Uterus (tissue), 4 donors: ENCODE data around the gene DMRT3. TPM values are rescaled to one million over a fixed set of nuclear protein-coding genes. Genes with fewer than 3 reads are reported as not detected.

ENCODE experiments used
- DNase-seq, 2 donors: peaks; one replicate each; pipeline ENCODE4 v3.0.0-alpha.2; 2019 to 2020
- H3K27ac ChIP-seq, 2 donors: fragments of 200-600 bp; sonication (generic); 1 replicate in 1 of 2; 2 replicates in 1 of 2; pipeline ENCODE4 v1.5.1; 2016 to 2018
- H3K27me3 ChIP-seq, 2 donors: fragments of 200-600 bp; sonication (generic); one replicate each; pipeline ENCODE4 v1.5.1; 2018 to 2019; ENCODE audit warnings: control low read depth in 1 of 2
- H3K36me3 ChIP-seq, 2 donors: fragments of 200-600 bp; sonication (generic); one replicate each; pipeline ENCODE4 v1.5.1; 2019; ENCODE audit warnings: control low read depth in 1 of 2
- H3K4me1 ChIP-seq, 2 donors: fragments of 200-600 bp; sonication (generic); one replicate each; pipeline ENCODE4 v1.5.1; 2018 to 2019; ENCODE audit warnings: control low read depth in 1 of 2
- H3K4me3 ChIP-seq, 2 donors: fragments of 200-600 bp; sonication (generic); 1 replicate in 1 of 2; 2 replicates in 1 of 2; pipeline ENCODE4 v1.5.1; 2018 to 2019; ENCODE audit warnings: mild to moderate bottlenecking in 1 of 2
- H3K9me3 ChIP-seq, 2 donors: fragments of 200-600 bp; sonication (generic); one replicate each; pipeline ENCODE4 v1.5.1; 2019; ENCODE audit warnings: control low read depth in 1 of 2
- POLR2A ChIP-seq, 2 donors: fragments of 450-650 bp; IDR thresholded peaks; one replicate each; pipeline ENCODE4 v1.6.1; 2016; ENCODE audit warnings: antibody characterized with exemption in 2 of 2, mild to moderate bottlenecking in 1 of 2, moderate library complexity in 1 of 2
- intact Hi-C: fragments of 100-400 bp; cut with DNase I; formaldehyde crosslinking; loops from one replicate; pipeline ENCODE4 v1.15.1; 2023; ENCODE audit warnings: low total_unique reads
- total RNA-seq, 4 donors: library from RNA; depleted of rRNA in 3 of 4; stranded (reverse); fragments of >200 nt in 3 of 4; gene quantifications; one replicate each; pipeline versions ENCODE4 v1.1.0 to v1.2.4, GENCODE V29; 2014 to 2023
- TF ChIP-seq, protein P1 (sequence below), 4 experiments: fragments of 200-600 bp in 2 of 4; fragments of 450-650 bp in 2 of 4; sonication (generic) in 2 of 4; IDR thresholded peaks; one replicate each; pipeline ENCODE4 v1.5.1; 2016 to 2019; ENCODE audit warnings: antibody characterized with exemption in 4 of 4, mild to moderate bottlenecking in 2 of 4, moderate library complexity in 1 of 4
- donor health status: DM: yes; HTN: yes; CAD: no.

The DMRT3 gene
- total RNA-seq, 4 donors from 2014 or later = under 0.01 to 9.1 (median 0.18) TPM; not detected in 1

DNA sequence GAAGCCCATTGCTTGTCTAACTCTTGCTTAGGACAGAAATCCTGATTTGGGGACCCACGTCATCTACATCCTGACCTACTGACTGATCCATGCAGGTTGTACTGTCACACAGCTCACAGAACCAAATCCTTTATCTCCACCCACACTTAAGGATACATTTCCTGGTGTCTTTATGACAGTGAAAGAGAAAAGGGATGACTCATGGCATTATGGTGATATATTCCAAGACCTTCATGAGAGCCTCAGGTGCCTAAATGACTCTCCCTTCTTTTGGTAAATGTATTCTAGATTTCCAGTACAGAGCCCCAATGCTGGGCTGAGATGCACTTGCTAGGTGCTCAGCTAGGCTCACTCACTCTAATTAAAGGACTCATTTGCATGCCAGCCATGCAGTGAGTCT is 47.7 kb downstream of the DMRT3 start:
- H3K4me3 ChIP-seq = no peak overlapping the region
- intact Hi-C loops = no loop called here
- no peak overlapping the region for H3K27ac ChIP-seq
- no peaks in the 10 kb centered on the region for H3K27me3 ChIP-seq
- H3K9me3 ChIP-seq = no peaks in the 10 kb centered on the region
- no peak for DNase-seq
- TF ChIP-seq, protein P1, sequence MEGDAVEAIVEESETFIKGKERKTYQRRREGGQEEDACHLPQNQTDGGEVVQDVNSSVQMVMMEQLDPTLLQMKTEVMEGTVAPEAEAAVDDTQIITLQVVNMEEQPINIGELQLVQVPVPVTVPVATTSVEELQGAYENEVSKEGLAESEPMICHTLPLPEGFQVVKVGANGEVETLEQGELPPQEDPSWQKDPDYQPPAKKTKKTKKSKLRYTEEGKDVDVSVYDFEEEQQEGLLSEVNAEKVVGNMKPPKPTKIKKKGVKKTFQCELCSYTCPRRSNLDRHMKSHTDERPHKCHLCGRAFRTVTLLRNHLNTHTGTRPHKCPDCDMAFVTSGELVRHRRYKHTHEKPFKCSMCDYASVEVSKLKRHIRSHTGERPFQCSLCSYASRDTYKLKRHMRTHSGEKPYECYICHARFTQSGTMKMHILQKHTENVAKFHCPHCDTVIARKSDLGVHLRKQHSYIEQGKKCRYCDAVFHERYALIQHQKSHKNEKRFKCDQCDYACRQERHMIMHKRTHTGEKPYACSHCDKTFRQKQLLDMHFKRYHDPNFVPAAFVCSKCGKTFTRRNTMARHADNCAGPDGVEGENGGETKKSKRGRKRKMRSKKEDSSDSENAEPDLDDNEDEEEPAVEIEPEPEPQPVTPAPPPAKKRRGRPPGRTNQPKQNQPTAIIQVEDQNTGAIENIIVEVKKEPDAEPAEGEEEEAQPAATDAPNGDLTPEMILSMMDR (IDR thresholded peaks at IDR 0.05) = no peak
- TF ChIP-seq POLR2A (IDR thresholded peaks at IDR 0.05) = no peak
- no peaks in the 10 kb centered on the region for H3K4me1 ChIP-seq
- no peaks in the 10 kb centered on the region for H3K36me3 ChIP-seq

DNA sequence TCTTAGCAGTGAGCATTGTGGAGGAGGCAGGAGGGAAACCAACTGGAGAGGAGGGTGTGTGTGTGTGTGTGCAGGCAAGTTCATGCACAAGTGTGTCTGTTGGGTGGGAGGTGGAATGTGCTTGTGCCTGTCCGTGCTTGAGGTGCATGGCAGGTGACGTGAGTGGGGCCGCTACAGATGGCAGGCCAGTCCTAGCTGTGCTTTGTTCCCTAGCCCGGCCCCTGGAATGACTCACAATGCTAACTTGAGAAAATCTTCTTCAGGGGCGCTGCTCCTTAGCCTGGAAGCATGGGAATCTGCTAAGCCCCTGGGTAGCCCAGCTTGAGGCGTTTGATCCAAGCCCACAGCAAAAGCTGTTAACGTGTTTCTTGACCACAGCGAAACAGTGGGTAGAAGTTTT is 48.7 kb downstream of the DMRT3 start:
- intact Hi-C loops = no loop called here
- Histone ChIP-seq H3K4me1 (no peaks in the 10 kb centered on the region), H3K27ac (no peak overlapping the region), H3K27me3 (no peaks in the 10 kb centered on the region), H3K36me3 (no peaks in the 10 kb centered on the region), H3K4me3 (no peak overlapping the region), H3K9me3 (no peaks in the 10 kb centered on the region)
- no peak for DNase-seq
- TF ChIP-seq POLR2A (IDR thresholded peaks at IDR 0.05) = no peak
- TF ChIP-seq, protein P1 (IDR thresholded peaks at IDR 0.05) = no peak

DNA sequence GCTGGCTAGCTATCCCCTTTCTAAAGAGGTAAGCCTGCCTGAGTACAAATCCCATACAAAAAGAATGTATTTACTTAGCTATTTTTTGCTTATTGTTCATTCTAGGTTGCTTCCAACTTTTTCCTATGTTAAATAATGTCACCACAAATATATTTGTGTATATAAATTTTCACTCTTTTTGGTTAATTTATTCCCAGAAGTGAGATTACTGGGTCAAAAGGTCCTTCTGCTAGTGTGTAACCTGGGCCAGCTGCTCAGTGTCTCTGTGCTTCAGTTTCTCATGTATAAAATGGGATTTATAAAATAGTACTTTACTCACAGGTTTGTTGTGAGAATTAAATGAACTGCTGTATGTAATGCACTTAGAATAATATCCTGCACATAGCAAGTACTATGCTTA is 49.8 kb downstream of the DMRT3 start:
- H3K4me3 ChIP-seq = no peak overlapping the region
- H3K27ac ChIP-seq = no peak overlapping the region
- intact Hi-C loops = no loop called here
- no peak for DNase-seq
- no peaks in the 10 kb centered on the region for H3K4me1 ChIP-seq
- no peaks in the 10 kb centered on the region for H3K36me3 ChIP-seq
- H3K9me3 ChIP-seq = no peaks in the 10 kb centered on the region
- no peak for TF ChIP-seq POLR2A (IDR thresholded peaks at IDR 0.05)
- TF ChIP-seq, protein P1 (IDR thresholded peaks at IDR 0.05) = no peak
- no peaks in the 10 kb centered on the region for H3K27me3 ChIP-seq

DNA sequence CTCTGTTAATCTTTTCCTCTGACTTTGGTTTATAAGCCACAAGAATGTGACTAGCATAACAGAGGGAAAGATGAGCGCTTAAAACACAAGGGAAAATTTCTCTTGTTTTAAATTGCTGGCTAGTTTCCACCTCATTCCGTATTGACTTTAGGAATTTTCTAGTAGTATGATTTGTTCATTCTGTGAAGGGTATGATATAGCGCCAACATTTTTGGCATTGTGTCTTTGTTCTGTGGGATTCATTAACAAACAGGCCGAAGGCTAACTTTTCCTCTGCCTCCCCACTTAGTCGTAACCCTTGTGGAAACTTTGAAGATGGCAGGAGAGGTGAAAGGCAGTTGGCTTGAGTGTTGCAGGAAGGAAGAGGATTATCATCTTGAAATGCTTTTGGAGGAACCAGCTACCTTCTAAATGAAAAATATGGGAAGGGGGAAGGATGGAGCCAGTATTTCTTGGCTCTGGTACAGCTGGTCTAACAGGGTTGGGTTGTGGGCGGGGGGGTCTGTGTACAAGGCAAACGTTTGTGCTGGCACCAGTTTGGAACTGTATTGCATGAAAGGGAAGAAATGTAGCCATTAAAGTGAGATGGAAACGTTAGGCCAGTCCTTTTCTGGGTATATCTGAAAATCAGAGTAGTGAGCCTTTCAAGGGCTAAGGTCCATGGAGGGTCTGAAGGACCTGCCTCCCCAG is 52.2 kb downstream of the DMRT3 start:
- TF ChIP-seq, protein P1 (IDR thresholded peaks at IDR 0.05) = no peak
- no peak for TF ChIP-seq POLR2A (IDR thresholded peaks at IDR 0.05)
- H3K36me3 ChIP-seq = no peaks in the 10 kb centered on the region
- H3K27me3 ChIP-seq = peaks cover 0 to 4% of the 10 kb centered on the region in 2 donors
- H3K9me3 ChIP-seq = no peaks in the 10 kb centered on the region
- DNase-seq = no peak
- H3K4me1 ChIP-seq = no peaks in the 10 kb centered on the region
- H3K4me3 ChIP-seq = no peak overlapping the region
- H3K27ac ChIP-seq = no peak overlapping the region
- intact Hi-C loops = no loop called here

DNA sequence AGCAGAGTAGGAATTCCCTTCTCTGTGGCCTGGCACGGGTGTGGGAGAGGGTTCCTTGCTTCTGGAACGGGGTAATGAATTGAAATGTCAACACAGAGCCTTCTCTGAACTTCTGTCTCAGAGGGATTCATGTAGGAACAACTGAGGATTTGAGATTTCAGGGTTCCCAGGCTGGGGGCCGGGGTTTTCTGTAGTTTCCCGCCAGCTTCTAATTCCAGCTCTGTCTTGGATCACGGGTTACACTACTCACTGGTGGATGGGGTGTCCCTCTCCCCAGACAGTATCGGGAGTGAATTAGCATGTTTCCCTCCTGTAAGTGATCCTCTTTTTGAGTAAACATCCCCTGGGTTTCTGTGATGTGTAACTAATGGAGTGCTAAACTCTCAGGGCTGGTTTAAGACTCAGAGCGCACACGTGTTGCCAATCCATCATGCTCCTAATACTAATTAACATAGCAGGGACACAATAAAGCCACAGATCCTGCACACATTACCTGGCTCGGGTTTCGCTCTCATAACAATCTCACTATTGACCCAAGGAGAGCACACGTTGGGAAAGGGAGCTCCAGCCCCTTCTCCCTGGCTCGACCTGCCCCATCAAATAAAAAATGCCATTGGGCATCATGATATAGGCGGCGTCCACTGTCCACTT is 55.6 kb downstream of the DMRT3 start:
- H3K9me3 ChIP-seq = no peaks in the 10 kb centered on the region
- no peak overlapping the region for H3K4me3 ChIP-seq
- no peak for TF ChIP-seq POLR2A (IDR thresholded peaks at IDR 0.05)
- TF ChIP-seq, protein P1 (IDR thresholded peaks at IDR 0.05) = no peak
- H3K27me3 ChIP-seq = peaks cover 0 to 4% of the 10 kb centered on the region in 2 donors
- no peak overlapping the region for H3K27ac ChIP-seq
- H3K4me1 ChIP-seq = no peaks in the 10 kb centered on the region
- DNase-seq = no peak
- intact Hi-C loops = no loop called here
- H3K36me3 ChIP-seq = no peaks in the 10 kb centered on the region
